GM12878 (cell line): ENCODE measurements around the gene IFITM5. TPM values are rescaled to one million over a fixed set of nuclear protein-coding genes. Genes with fewer than 3 reads are reported as not detected.

Source experiments
- ATAC-seq: fragments of 200-7000 bp; cut with Tn5 transposase; 3 replicates; pipeline ENCODE4 v1.9.1; 2020; ENCODE audit warnings: mild to moderate bottlenecking, moderate library complexity
- BruUV-seq: library from RNA; stranded (reverse); fragments of 400-500 nt; replicated peaks from 2 replicates; lab custom pipeline; 2021; lab: Mats Ljungman, UMichigan
- CTCF ChIA-PET: fragments of 300-600 bp; sonication (Branson Sonifier 250); formaldehyde crosslinking; extraction: SDS; loops from one replicate; lab custom pipeline; 2021; ENCODE audit warnings: inconsistent platforms; lab: Yijun Ruan, JAX
- POLR2A ChIA-PET: fragments of 350-600 bp; formaldehyde crosslinking; extraction: SDS; loops from one replicate; lab custom pipeline; 2021; ENCODE audit warnings: inconsistent platforms; lab: Charles Lee
- RAD21 ChIA-PET: fragments of 300-600 bp; sonication (Branson Sonifier 250); formaldehyde crosslinking; loops from one replicate; lab custom pipeline; 2023; ENCODE audit warnings: antibody characterized with exemption; ENCODE audit not compliant: unreplicated experiment; lab: Charles Lee
- SMC1A ChIA-PET: fragments of 300-600 bp; sonication (Branson Sonifier 250); formaldehyde crosslinking; loops from one replicate; lab custom pipeline; 2023; ENCODE audit not compliant: unreplicated experiment, uncharacterized antibody; lab: Charles Lee
- DNase-seq: peaks from one replicate; pipeline ENCODE4 v3.0.0-alpha.2; 2011; ENCODE audit warnings: low read depth, low spot score
- FAIRE-seq: peaks from 3 replicates; lab custom pipeline; 2011; peaks lifted over from hg19 to GRCh38; lab: Jason Lieb, UNC
- H2AFZ ChIP-seq: 2 replicates; pipeline ENCODE4 v1.6.0; 2011; ENCODE audit warnings: low read depth, low read length, control low read depth; ENCODE audit not compliant: control insufficient read depth
- H3K27ac ChIP-seq: 2 replicates; pipeline ENCODE4 v1.5.1; 2011; ENCODE audit warnings: control low read depth; ENCODE audit not compliant: control insufficient read depth, insufficient read depth
- H3K27me3 ChIP-seq, 2 experiments: replicated peaks in 1 of 2; 2 replicates each; pipeline versions ENCODE4 v1.6.0 to v1.6.1; 2011; ENCODE audit warnings: low read length in 1 of 2; ENCODE audit not compliant: control insufficient read depth in 2 of 2, insufficient read depth in 2 of 2
- H3K36me3 ChIP-seq, 2 experiments: 2 replicates each; pipeline ENCODE4 v1.5.1; 2011; ENCODE audit warnings: low read length in 1 of 2; ENCODE audit not compliant: control insufficient read depth in 2 of 2, insufficient read depth in 2 of 2
- H3K4me1 ChIP-seq: 2 replicates; pipeline ENCODE4 v1.6.1; 2011; ENCODE audit warnings: mild to moderate bottlenecking, low read length, moderate library complexity, mixed read lengths; ENCODE audit not compliant: control insufficient read depth, insufficient read depth
- H3K4me2 ChIP-seq: 2 replicates; pipeline ENCODE4 v1.6.0; 2011; ENCODE audit warnings: control low read depth; ENCODE audit not compliant: control insufficient read depth, insufficient read depth
- H3K4me3 ChIP-seq: fragments of 200-600 bp; sonication (generic); 2 replicates; pipeline ENCODE4 v1.5.1; 2016
- H3K79me2 ChIP-seq: 2 replicates; pipeline ENCODE4 v1.6.0; 2011; ENCODE audit warnings: low read length; ENCODE audit not compliant: control insufficient read depth, insufficient read depth
- H3K9ac ChIP-seq: 2 replicates; pipeline ENCODE4 v1.8.0; 2011; ENCODE audit warnings: low read length, control low read depth, mixed read lengths; ENCODE audit not compliant: control insufficient read depth, insufficient read depth
- H3K9me3 ChIP-seq: replicated peaks from 3 replicates; pipeline ENCODE4 v1.5.1; 2011; ENCODE audit warnings: mild to moderate bottlenecking, low read length; ENCODE audit not compliant: control insufficient read depth, insufficient read depth
- H4K20me1 ChIP-seq: 2 replicates; pipeline ENCODE4 v1.6.0; 2011; ENCODE audit not compliant: control insufficient read depth, insufficient read depth
- BCL11A ChIP-seq: IDR thresholded peaks from 2 replicates; pipeline ENCODE4 v1.6.1; 2011; ENCODE audit warnings: low read depth, low read length
- CHD4 ChIP-seq: fragments of 200-600 bp; sonication (generic); IDR thresholded peaks from 2 replicates; pipeline ENCODE4 v1.6.1; 2016; ENCODE audit warnings: mild to moderate bottlenecking
- EGR1 ChIP-seq, 2 experiments: IDR thresholded peaks; 1 replicate in 1 of 2; 2 replicates in 1 of 2; pipeline ENCODE4 v1.6.1; 2011 to 2012; ENCODE audit warnings: low read depth in 2 of 2, low read length in 2 of 2, borderline replicate concordance in 1 of 2, mild to moderate bottlenecking in 1 of 2, moderate library complexity in 1 of 2
- EP300 ChIP-seq, 2 experiments: fragments of 150-350 bp in 1 of 2; IDR thresholded peaks; 2 replicates each; pipeline ENCODE4 v1.6.1; 2011 to 2012; ENCODE audit warnings: low read depth in 2 of 2, low read length in 2 of 2, borderline replicate concordance in 1 of 2, improper control_type of control experiment in 1 of 2, inconsistent platforms in 1 of 2; ENCODE audit not compliant: control insufficient read depth in 1 of 2
- MTA2 ChIP-seq: fragments of 450-650 bp; IDR thresholded peaks from 2 replicates; pipeline ENCODE4 v1.6.1; 2016; ENCODE audit warnings: low read depth, mild to moderate bottlenecking, moderate library complexity
- NBN ChIP-seq: fragments of 450-650 bp; IDR thresholded peaks from 2 replicates; pipeline ENCODE4 v1.6.1; 2016
- SMARCA5 ChIP-seq: fragments of 450-650 bp; IDR thresholded peaks from 2 replicates; pipeline ENCODE4 v1.6.1; 2017; ENCODE audit warnings: mild to moderate bottlenecking
- SREBF2 ChIP-seq: IDR thresholded peaks from 2 replicates; pipeline ENCODE4 v1.6.1; 2012; ENCODE audit warnings: mild to moderate bottlenecking, low read length
- SUPT20H ChIP-seq: IDR thresholded peaks from 2 replicates; pipeline ENCODE4 v1.6.1; 2011; ENCODE audit warnings: low read depth, mild to moderate bottlenecking, low read length, moderate library complexity, borderline replicate concordance; ENCODE audit not compliant: control insufficient read depth
- TARDBP ChIP-seq: IDR thresholded peaks from 2 replicates; pipeline ENCODE4 v1.6.1; 2016; ENCODE audit warnings: borderline replicate concordance
- TCF7 ChIP-seq: IDR thresholded peaks from 2 replicates; pipeline ENCODE4 v1.6.1; 2014; ENCODE audit warnings: antibody characterized with exemption, borderline replicate concordance
- YY1 ChIP-seq: IDR thresholded peaks from 2 replicates; pipeline ENCODE4 v1.6.1; 2011; ENCODE audit warnings: low read depth, mild to moderate bottlenecking, low read length
- ZNF384 ChIP-seq: IDR thresholded peaks from 2 replicates; pipeline ENCODE4 v1.6.1; 2012; ENCODE audit warnings: low read depth, mild to moderate bottlenecking, low read length, improper control_type of control experiment, borderline replicate concordance
- WGBS: methylation state at CpG from one replicate; pipeline ENCODE4 v1.1.6; 2016; ENCODE audit warnings: low lambda C conversion rate; ENCODE audit not compliant: insufficient replicate concordance, insufficient coverage; ENCODE audit errors: missing lambda C conversion rate; 5-methylcytosine and 5-hydroxymethylcytosine counted together
- in situ Hi-C: fragments of 300-500 bp; cut with MboI; formaldehyde crosslinking; loops from 9 replicates; pipeline ENCODE4 v1.14.3; 2018; ENCODE audit warnings: mixed read lengths
- intact Hi-C: fragments of 100-400 bp; cut with micrococcal nuclease; formaldehyde crosslinking; loops from one replicate; pipeline ENCODE4 v1.14.2; 2022; ENCODE audit not compliant: unreplicated experiment
- polyA plus RNA-seq, 11 experiments: library from polyadenylated mRNA; depleted of rRNA in 4 of 11; unstranded in 6 of 11; stranded (reverse) in 5 of 11; fragments of >200 nt; fragmentation: Nextera tagmentation in 4 of 11; fragmentation: Illumina TruSeq in 1 of 11; extraction: Ambion mirVana in 4 of 11; extraction: Trizol in 1 of 11; gene quantifications; 1 replicate in 1 of 11; 2 replicates in 10 of 11; pipeline versions ENCODE4 v1.2.1 to v1.2.3, GENCODE V29; 2011 to 2016; ENCODE audit warnings: inconsistent platforms in 2 of 11, missing spikeins in 2 of 11, low read depth in 1 of 11
- total RNA-seq, 4 experiments: library from RNA; depleted of rRNA in 3 of 4; stranded (reverse); fragments of >200 nt in 3 of 4; fragmentation: Illumina TruSeq in 1 of 4; extraction: Trizol in 1 of 4; gene quantifications; 2 replicates each; pipeline versions ENCODE4 v1.2.1 to v1.2.3, GENCODE V29; 2013 to 2021
- TF ChIP-seq, protein P1 (sequence below): IDR thresholded peaks from 2 replicates; pipeline ENCODE4 v1.6.1; 2011; ENCODE audit warnings: low read depth, low read length, improper control_type of control experiment, borderline replicate concordance
- TF ChIP-seq, protein P2 (sequence below): fragments of 450-650 bp; IDR thresholded peaks from 2 replicates; pipeline ENCODE4 v1.6.1; 2016; ENCODE audit warnings: mild to moderate bottlenecking

Gene IFITM5
- total and polyA plus RNA-seq, 10 of the 15 experiments (the other 5 are each of a cell fraction or from before 2014, with no cell fraction given), result not detected

DNA sequence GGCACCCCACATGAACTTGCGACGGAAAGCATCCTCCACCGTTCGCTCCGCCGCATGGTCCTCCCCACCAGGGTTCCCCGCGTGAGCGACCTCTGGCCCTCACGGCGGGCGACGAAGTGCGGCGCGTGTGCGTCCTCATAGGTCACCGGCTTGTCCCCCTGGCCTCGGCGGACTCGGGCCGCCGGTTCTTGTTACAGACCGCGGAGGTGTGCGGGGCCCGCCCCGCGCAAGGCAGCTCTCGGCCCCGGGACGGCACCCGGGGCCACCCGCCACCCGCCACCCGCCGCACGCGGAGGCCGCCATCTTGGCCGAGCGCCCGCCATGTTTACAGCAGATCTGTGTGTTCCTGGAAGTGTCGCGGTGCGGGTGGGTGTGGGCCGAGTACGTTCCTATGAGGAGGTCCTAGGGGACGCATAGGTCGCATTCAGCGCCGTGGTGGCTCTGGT is 4.8 kb upstream of the IFITM5 start:
- Histone ChIP-seq H3K4me1 (peaks cover 20% of the 10 kb centered on the region), H3K36me3 (no peaks in the 10 kb centered on the region), H3K4me2 (no peak overlapping the region), H3K27me3 (no peaks in the 10 kb centered on the region), H3K9ac (no peak overlapping the region), H4K20me1 (no peaks in the 10 kb centered on the region), H2AFZ (no peak overlapping the region), H3K27ac (no peak overlapping the region), H3K79me2 (peaks cover 12% of the 10 kb centered on the region), H3K9me3 (no peaks in the 10 kb centered on the region), H3K4me3 (no peak overlapping the region)
- no peak for FAIRE-seq
- 0 out of 2 replicates have a peak, but pooled peaks have one; percentile 44 for TF ChIP-seq YY1
- TF ChIP-seq SUPT20H, result no peak
- intact Hi-C loops, result loop anchor here (10.0 kb wide), 1 partner anchor 141 kb away; the partner anchor contains the start of gene ANO9
- WGBS, result 90% methylated on average over 43 of the region's 52 CpGs
- ChIA-PET POLR2A (no interaction called here), SMC1A (interaction anchor here (2.8 to 3.2 kb wide), 2 partner anchors 36 to 53 kb away, joined by 11 to 18 read pairs; no protein-coding TSS in a partner anchor), CTCF (interaction anchor here (0.8 to 4.5 kb wide), 6 partner anchors 26 to 144 kb away, joined by 3 to 33 read pairs (median 8); no protein-coding TSS in a partner anchor), RAD21 (interaction anchor here (1.4 to 2.4 kb wide), 3 partner anchors 52 to 68 kb away, joined by 3 to 19 read pairs (median 5); partner anchors contain the start of genes PSMD13 and SIRT3)
- ATAC-seq, result no peak
- no TSS peak for BruUV-seq
- in situ Hi-C loops, result no loop called here
- DNase-seq, result no peak

DNA sequence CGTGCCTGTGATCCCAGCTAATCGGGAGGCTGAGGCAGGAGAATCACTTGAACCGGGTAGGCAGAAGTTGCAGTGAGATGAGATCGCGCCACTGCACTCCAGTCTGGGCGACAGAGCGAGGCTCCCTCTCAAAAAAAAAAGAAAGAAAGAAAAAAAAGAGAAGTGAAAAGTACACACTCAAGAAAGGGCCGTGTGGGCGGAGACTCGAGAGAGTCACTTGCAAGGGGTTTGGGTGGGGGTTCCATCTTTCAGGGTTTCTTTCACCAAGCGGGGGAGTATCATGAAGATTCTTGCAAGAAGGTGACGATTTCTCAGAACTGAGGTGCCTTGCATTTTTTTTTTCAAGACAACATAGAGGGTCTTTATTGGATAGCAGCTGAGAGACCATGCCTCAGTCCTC is 4.0 kb upstream of the IFITM5 start:
- Histone ChIP-seq H4K20me1 (no peaks in the 10 kb centered on the region), H3K36me3 (no peaks in the 10 kb centered on the region), H3K9ac (no peak overlapping the region), H3K27me3 (no peaks in the 10 kb centered on the region; a peak in 1 of 4 replicates), H3K9me3 (no peaks in the 10 kb centered on the region), H3K79me2 (peaks cover 7% of the 10 kb centered on the region), H3K27ac (no peak overlapping the region), H3K4me3 (no peak overlapping the region; the same call in 1 of the 2 replicates), H3K4me1 (peaks cover 20% of the 10 kb centered on the region), H3K4me2 (peak overlapping the region; percentile 61; the same call in 1 of the 2 replicates), H2AFZ (no peak overlapping the region)
- 2% methylated on average over 12 of the region's 12 CpGs for WGBS
- RAD21 ChIA-PET, result no interaction called here
- intact Hi-C loops, result loop anchor here (10.0 kb wide), 1 partner anchor 141 kb away; the partner anchor contains the start of gene ANO9
- CTCF ChIA-PET, result interaction anchor here (0.9 to 1.4 kb wide), 2 partner anchors 49 to 53 kb away, joined by 3 to 4 read pairs; no protein-coding TSS in a partner anchor
- no TSS peak for BruUV-seq
- FAIRE-seq (peak; percentile 31), DNase-seq (no peak), ATAC-seq (peak; percentile 30)
- SMC1A ChIA-PET, result interaction anchor here (3.2 kb wide), 1 partner anchor 52 kb away, joined by 18 read pairs; no protein-coding TSS in a partner anchor
- POLR2A ChIA-PET, result no interaction called here
- in situ Hi-C loops, result no loop called here
- TF ChIP-seq, protein P1, sequence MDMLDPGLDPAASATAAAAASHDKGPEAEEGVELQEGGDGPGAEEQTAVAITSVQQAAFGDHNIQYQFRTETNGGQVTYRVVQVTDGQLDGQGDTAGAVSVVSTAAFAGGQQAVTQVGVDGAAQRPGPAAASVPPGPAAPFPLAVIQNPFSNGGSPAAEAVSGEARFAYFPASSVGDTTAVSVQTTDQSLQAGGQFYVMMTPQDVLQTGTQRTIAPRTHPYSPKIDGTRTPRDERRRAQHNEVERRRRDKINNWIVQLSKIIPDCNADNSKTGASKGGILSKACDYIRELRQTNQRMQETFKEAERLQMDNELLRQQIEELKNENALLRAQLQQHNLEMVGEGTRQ, result no peak
- 0 out of 2 replicates have a peak, but pooled peaks have one; percentile 30 for TF ChIP-seq MTA2
- peak; percentile 40; the same call in 1 of the 2 replicates for TF ChIP-seq NBN
- no peak for TF ChIP-seq TCF7
- no peak for TF ChIP-seq EP300 (IDR thresholded peaks at IDR 0.05; ENCODE audit: borderline replicate concordance in 1 of 2, control insufficient read depth in 1 of 2, low read depth in 2 of 2, low read length in 2 of 2)
- peak; percentile 85 for TF ChIP-seq ZNF384
- no peak for TF ChIP-seq TARDBP
- TF ChIP-seq EGR1 (IDR thresholded peaks at IDR 0.05; ENCODE audit: borderline replicate concordance in 1 of 2, low read depth in 2 of 2, low read length in 2 of 2), result peak in 1 of 2 experiments; percentile 77; a peak in 2 of 3 replicates
- no peak for TF ChIP-seq SMARCA5
- TF ChIP-seq SREBF2, result no peak
- TF ChIP-seq BCL11A, result 0 out of 2 replicates have a peak, but pooled peaks have one; percentile 22
- no peak; the same call in 1 of the 2 replicates for TF ChIP-seq CHD4
- TF ChIP-seq, protein P2, sequence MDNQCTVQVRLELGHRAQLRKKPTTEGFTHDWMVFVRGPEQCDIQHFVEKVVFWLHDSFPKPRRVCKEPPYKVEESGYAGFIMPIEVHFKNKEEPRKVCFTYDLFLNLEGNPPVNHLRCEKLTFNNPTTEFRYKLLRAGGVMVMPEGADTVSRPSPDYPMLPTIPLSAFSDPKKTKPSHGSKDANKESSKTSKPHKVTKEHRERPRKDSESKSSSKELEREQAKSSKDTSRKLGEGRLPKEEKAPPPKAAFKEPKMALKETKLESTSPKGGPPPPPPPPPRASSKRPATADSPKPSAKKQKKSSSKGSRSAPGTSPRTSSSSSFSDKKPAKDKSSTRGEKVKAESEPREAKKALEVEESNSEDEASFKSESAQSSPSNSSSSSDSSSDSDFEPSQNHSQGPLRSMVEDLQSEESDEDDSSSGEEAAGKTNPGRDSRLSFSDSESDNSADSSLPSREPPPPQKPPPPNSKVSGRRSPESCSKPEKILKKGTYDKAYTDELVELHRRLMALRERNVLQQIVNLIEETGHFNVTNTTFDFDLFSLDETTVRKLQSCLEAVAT, result peak; percentile 60
